ENCODE measurements around the gene ARHGAP24. TPM values are rescaled to one million over a fixed set of nuclear protein-coding genes. Genes with fewer than 3 reads are reported as not detected.

ARHGAP24 gene
- total RNA-seq, 3 donors from 2014 or later: 20.6 to 60.2 (median 37.2) TPM

DNA sequence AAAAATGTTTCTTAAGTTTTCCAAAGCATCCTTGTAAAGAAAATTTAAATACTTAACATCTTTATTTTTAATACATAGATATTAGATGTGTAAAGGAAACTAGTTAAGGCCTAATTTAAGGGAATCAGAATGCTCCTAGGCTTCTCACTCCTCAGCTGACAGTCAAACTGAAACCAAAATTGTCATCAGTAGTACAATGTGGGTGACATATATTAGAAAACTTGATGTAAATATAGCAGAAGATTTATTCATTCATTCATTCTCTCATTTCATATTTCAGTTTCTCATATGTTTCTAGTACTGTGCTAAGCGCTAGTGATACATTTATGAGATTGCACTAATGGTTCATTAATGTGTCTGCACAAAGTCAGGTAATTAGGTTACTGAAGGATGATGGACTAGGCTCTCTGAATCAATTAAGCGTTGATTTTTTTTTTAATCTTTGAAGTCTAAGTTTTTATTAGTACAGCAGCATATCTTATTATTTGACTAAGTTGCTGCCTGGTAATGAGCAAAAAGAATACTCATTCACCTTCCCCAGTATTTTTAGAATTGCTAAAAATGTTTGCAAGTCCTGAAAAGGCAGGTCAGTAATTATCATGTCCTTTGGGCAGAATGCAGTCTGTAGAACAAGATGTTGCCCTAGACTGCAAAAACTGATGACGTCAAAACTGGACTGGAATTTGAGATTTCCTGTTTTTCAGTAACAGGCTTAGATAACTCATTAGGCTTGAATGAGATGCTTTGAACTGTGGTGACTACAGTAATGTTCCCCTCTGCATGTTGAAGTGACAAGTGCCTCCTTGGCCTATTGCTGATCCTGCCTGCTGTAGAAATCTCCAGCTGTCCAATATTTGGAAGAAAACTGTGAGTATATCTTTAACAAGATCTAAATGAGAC is 128.7 kb downstream of the ARHGAP24 start:
- Histone ChIP-seq H3K9me3 (no peaks in the 10 kb centered on the region), H3K27ac (no peak overlapping the region), H3K4me3 (no peak overlapping the region), H3K36me3 (no peaks in the 10 kb centered on the region), H3K4me1 (no peaks in the 10 kb centered on the region), H3K27me3 (no peaks in the 10 kb centered on the region)
- TF ChIP-seq, protein P1, sequence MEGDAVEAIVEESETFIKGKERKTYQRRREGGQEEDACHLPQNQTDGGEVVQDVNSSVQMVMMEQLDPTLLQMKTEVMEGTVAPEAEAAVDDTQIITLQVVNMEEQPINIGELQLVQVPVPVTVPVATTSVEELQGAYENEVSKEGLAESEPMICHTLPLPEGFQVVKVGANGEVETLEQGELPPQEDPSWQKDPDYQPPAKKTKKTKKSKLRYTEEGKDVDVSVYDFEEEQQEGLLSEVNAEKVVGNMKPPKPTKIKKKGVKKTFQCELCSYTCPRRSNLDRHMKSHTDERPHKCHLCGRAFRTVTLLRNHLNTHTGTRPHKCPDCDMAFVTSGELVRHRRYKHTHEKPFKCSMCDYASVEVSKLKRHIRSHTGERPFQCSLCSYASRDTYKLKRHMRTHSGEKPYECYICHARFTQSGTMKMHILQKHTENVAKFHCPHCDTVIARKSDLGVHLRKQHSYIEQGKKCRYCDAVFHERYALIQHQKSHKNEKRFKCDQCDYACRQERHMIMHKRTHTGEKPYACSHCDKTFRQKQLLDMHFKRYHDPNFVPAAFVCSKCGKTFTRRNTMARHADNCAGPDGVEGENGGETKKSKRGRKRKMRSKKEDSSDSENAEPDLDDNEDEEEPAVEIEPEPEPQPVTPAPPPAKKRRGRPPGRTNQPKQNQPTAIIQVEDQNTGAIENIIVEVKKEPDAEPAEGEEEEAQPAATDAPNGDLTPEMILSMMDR (IDR thresholded peaks at IDR 0.05): no peak
- TF ChIP-seq POLR2AphosphoS5 (IDR thresholded peaks at IDR 0.05) (no peak), POLR2A (IDR thresholded peaks at IDR 0.05) (no peak)
- intact Hi-C loops (cut with DNase I; ENCODE audit: low total_unique reads): loop anchor here (10.0 kb wide), 1 partner anchor 371 kb away; no protein-coding TSS in a partner anchor
- no peak for DNase-seq (ENCODE audit: low spot score in 2 of 2)

DNA sequence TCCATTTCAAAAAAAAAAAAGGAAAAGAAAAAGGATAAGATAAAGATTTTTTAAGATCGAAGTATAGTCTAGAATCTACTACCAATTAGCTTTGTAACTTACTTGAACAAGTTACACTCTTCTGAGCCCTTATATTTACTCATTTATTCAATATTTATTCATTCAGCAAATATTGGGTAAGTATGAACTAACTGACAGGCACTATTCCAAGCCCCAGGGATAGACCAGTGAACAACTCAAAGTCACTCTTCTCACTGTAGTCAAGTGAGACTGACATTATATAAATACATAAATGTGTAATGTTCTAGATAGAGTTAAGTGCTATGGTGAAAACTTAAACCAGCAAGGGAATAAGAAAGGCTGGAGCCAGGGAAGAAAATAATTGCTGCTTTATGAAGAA is 131.6 kb downstream of the ARHGAP24 start:
- DNase-seq (ENCODE audit: low spot score in 2 of 2): no peak
- Histone ChIP-seq H3K27ac (no peak overlapping the region), H3K4me1 (no peaks in the 10 kb centered on the region), H3K9me3 (no peaks in the 10 kb centered on the region), H3K4me3 (no peak overlapping the region), H3K27me3 (no peaks in the 10 kb centered on the region), H3K36me3 (no peaks in the 10 kb centered on the region)
- intact Hi-C loops (cut with DNase I; ENCODE audit: low total_unique reads): loop anchor here (10.0 kb wide), 1 partner anchor 368 kb away; no protein-coding TSS in a partner anchor
- TF ChIP-seq, protein P1 (IDR thresholded peaks at IDR 0.05): no peak
- TF ChIP-seq POLR2A (IDR thresholded peaks at IDR 0.05): no peak
- TF ChIP-seq POLR2AphosphoS5 (IDR thresholded peaks at IDR 0.05): no peak

DNA sequence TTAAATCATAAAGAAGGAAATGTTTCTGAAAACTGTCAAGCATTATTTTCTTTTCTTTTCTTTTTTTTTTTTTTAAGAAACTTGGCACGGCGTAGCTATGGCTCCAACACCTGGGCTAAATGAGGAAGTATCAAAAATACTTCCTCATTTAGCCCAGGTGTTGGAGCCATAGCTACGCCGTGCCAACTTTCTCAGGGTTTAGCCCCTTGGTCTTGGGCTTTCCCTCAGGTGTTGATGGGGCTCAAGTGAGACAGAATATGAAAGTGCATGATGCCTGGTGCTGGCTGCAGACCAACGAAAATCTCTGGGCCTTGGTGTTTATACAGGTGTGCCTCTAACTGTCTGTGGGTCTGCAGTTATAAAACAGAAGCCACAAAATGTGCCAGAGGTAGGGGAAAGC is 132.7 kb downstream of the ARHGAP24 start:
- TF ChIP-seq POLR2AphosphoS5 (IDR thresholded peaks at IDR 0.05) (no peak), POLR2A (IDR thresholded peaks at IDR 0.05) (no peak)
- TF ChIP-seq, protein P1 (IDR thresholded peaks at IDR 0.05): no peak

DNA sequence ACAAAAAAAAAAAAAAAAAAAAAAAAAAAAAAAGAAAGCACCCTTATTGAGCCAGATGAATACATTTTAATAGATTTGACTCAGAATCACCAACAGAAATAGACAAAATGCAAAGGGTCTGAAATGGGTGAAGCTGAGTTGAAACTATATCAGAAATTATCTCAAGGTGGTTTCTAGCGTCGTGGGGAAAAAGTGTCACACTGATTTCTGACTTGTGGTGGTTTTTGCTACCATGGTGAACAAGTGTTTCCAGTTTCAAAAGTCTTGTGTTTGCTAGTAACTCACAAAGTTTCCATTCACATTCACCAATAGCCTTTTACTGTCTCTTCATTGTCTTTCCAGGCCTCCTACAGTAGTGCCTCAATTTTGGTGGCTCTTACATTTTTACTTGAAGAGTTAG is 135.5 kb downstream of the ARHGAP24 start:
- Histone ChIP-seq H3K4me3 (no peak overlapping the region), H3K36me3 (no peaks in the 10 kb centered on the region), H3K27me3 (no peaks in the 10 kb centered on the region), H3K27ac (no peak overlapping the region), H3K4me1 (no peaks in the 10 kb centered on the region), H3K9me3 (no peaks in the 10 kb centered on the region)
- intact Hi-C loops (cut with DNase I; ENCODE audit: low total_unique reads): no loop called here
- TF ChIP-seq POLR2A (IDR thresholded peaks at IDR 0.05) (no peak), POLR2AphosphoS5 (IDR thresholded peaks at IDR 0.05) (no peak)
- TF ChIP-seq, protein P1 (IDR thresholded peaks at IDR 0.05): no peak
- no peak for DNase-seq (ENCODE audit: low spot score in 2 of 2)

More for the DNA sequence above, 132.7 kb downstream of the ARHGAP24 start:
- no peak for DNase-seq (ENCODE audit: low spot score in 2 of 2)
- H3K9me3 ChIP-seq: no peaks in the 10 kb centered on the region
- no peaks in the 10 kb centered on the region for H3K27me3 ChIP-seq
- H3K4me3 ChIP-seq: no peak overlapping the region
- intact Hi-C loops (cut with DNase I; ENCODE audit: low total_unique reads): loop anchor here (10.0 kb wide), 1 partner anchor 367 kb away; no protein-coding TSS in a partner anchor
- H3K27ac ChIP-seq: no peak overlapping the region
- H3K36me3 ChIP-seq: no peaks in the 10 kb centered on the region
- H3K4me1 ChIP-seq: no peaks in the 10 kb centered on the region

DNA sequence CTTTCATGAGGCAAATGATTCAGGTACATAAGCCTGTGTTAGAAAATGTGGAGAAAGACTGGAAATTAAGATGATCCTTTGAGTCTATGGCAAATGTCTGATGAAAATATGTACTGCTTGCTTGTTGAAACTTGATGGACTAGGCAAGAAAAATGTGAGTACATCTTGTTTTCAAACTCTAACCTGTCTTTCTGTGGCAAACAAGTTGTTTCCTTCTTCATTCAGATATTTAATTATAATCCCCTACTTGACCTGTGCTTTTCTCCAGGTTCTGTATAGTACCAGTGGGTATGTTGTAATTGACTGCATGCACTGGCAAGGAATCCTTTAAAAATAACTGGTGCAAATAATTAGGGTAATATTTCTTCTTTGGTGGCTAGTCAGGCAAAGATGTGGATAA is 136.7 kb downstream of the ARHGAP24 start:
- Histone ChIP-seq H3K27me3 (no peaks in the 10 kb centered on the region), H3K36me3 (no peaks in the 10 kb centered on the region), H3K4me3 (no peak overlapping the region), H3K9me3 (no peaks in the 10 kb centered on the region), H3K27ac (peak overlapping the region in 1 of 2 donors; percentile 3), H3K4me1 (no peaks in the 10 kb centered on the region)
- TF ChIP-seq, protein P1 (IDR thresholded peaks at IDR 0.05): no peak
- TF ChIP-seq POLR2A (IDR thresholded peaks at IDR 0.05) (no peak), POLR2AphosphoS5 (IDR thresholded peaks at IDR 0.05) (no peak)
- intact Hi-C loops (cut with DNase I; ENCODE audit: low total_unique reads): no loop called here
- DNase-seq (ENCODE audit: low spot score in 2 of 2): no peak

Data from breast epithelium (tissue), 4 donors.